Stimulated activated naive CD4-positive, alpha-beta T cell treated with Interleukin-2 at 50 U/mL for 16 hours (primary cell): ENCODE results near the gene ATP5PO.
"Not testable (repeated sequence)": the region's sequence is repeated elsewhere in the genome, so short reads cannot be mapped to it uniquely, and the experiment has no call there.

Experiments used
- DNase-seq: peaks from one replicate; lab custom pipeline; 2025; lab: John Stamatoyannopoulos, UW

The ATP5PO gene

DNA sequence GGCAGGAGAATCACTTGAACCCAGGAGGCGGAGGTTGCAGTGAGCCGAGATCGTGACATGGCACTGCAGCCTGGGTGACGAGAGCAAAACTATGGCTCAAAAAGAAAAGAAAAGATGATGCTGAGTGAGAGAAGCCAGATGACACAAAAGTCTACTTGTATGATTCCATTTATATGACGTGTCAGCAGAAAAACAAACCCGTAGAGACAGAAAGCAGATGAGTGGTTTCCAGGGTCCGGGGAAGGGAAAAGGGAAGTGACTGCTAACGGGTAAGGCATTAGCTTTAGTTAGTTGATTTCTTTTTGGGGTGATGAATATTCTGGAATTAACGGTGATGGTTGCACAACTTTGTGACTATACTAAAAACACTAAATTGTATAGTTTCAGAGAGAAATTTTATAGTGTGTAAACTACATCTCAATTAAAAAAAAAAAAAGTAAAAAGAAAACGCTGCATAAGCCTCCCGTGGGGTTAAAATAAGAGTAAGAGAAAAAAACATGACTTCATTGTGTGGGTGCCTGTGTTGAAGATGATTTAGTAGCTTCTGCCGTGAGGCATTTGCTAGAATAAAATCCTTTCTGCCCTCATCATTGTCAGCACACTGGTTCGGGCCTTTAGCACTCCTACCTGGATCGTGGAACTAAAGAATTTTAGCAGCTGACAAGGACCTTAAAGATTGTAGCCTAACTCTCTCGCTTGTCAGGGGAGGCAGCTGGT is 24.7 kb upstream of the ATP5PO start:
- no peak for DNase-seq

DNA sequence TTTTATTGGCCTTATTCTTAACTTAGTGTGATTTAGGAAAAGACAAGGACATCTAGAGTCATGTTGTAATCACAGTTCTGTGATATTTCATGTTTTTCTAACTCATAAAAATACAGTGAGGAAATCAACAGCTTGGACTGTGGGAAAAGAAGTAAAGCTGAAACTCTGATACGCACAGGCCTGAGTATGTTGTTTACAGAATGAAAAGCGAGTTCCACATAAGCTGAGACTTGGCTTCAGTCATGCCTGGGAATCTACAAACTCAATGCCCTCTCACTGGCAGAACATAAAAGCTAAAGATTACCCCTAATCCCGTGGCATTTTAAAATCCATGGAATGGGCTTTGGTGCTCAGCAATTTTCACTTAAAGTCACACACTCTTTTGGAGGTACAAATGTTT is 23.6 kb upstream of the ATP5PO start:
- DNase-seq: no peak

DNA sequence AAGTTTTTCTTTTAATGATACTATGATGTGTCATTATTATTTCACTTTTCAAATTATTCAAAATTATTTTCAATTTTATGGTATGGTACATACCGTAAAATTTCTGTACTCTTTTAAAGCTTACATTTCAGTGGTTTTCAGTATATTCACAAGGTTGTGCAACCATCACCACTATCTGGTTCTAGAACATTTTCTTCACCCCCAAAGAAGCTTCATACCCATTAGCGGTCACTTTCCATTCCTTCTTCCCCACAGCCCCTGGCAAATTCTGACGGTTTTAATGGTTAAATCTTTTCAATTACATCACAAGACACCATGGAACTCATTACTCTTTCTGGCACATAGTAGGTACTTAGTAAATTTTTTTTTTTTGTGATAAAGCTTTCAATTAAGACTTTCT is 22.8 kb upstream of the ATP5PO start:
- DNase-seq: no peak

DNA sequence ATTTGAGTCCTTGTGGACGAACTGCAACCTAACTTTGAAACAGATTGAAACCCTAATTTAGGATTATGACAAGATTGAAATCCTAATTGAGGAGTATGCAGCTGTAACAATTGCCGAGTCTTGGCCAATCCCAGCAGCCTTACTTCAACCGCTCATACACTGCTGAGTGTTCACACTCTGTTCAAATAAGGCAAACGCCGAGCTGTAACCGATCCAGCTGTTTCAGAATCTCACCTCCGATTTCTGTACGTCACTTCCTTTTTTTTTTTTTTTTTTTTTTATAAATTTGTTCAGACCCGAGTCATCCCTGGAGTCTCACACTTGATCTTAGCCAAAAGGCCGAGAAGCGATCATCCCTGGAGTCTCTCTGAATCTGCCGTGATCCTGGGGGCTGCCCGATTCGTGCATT is 22.3 kb upstream of the ATP5PO start:
- peak; percentile 42 for DNase-seq

DNA sequence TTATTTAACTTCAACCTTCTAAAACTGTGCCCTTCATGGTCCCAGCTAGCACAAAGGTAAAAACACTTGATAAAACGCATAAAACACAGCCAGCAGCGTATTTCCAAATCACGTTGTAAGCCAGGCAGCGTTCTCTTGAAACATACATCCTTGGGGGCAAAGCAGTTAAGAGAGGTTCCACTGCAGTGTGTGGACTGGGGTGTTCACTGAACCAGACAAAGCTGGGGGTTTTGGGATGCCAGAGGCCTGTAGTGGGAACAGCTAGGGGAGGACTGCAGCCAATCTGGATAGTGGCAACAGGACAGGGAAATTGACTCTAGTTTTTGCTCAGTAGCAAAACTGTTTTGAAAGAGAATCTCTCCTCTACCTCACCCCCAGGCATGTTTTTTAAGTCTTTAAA is 21.5 kb upstream of the ATP5PO start:
- no peak for DNase-seq

DNA sequence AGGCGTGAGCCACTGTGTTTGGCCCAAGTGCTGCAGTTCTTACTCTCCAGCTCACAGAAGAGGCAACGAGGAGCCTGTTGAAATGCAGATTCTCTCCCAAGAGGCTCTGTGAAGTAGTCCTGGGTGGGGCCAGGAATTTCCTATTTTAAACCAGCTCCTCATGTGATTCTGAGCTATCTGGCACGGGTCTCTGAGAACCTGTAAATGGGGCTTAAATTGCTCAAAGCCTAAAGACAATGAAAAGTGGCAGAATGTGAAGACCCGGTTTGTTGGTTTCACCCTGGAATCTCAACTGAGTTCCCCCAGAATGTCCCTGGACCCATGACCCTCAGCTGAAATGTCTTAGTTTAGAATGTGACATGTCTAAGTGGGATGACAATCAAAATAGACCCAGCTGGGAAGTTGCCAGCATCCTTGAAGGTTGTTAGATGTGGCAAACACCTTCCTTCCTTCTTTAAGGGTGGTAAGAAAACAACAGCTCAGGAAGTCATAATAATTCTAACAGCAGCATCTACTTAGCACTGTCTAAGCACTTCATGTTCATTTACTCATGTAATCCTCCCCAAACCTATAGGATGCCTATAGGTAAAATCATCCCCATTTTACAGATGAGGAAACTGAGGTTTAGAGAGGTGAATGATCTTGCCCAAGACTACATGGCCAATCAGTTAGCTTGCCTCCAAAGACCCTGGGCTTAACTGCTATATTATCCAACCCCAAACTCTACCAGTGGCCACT is 20.9 kb upstream of the ATP5PO start:
- no peak for DNase-seq

DNA sequence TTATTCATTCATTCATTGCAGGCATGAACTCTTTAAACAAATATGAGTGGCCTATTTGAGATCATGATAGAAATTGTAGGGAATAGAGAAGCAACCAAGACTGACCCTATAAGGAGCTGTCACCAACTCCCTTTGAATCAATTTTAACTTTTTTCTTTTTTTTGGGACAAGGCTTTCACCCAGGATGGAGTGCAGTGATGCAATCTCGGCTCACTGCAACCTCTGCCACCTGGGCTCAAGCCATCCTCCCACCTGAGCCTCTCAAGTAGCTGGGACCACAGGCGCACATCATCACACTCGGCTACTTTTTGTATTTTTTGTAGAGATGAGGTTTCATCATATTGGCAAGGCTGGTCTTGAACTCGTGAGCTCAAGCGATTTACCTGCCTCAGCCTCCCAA is 17.1 kb upstream of the ATP5PO start:
- DNase-seq: no peak

DNA sequence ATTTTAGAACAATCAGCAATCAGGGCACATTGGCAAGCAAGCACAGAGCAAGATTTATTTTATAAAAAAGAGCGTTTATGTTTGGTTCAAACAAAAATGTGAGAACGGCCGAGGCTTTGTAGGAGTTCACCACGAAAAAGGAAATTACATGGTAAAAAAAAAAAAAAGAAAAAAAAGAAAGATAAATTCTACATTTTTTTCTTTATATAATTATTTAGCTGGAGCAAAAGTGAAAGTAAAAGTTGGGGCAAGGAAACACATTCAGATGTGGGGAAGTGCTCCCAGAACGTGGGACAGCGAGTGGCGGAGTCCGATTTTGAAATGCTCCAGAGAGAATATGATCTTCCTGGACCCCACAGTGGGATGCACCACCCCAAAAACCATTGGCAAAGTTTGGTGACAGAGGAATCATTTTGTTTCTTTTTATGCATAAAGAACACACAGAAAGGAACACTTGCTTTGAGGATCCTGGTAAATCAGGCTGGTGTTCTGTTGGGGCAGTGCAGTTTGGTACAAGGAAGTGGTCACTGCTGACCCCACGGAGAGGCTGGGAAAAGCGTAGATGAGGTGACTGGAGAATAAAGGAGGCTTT is 16.3 kb upstream of the ATP5PO start:
- no peak for DNase-seq

DNA sequence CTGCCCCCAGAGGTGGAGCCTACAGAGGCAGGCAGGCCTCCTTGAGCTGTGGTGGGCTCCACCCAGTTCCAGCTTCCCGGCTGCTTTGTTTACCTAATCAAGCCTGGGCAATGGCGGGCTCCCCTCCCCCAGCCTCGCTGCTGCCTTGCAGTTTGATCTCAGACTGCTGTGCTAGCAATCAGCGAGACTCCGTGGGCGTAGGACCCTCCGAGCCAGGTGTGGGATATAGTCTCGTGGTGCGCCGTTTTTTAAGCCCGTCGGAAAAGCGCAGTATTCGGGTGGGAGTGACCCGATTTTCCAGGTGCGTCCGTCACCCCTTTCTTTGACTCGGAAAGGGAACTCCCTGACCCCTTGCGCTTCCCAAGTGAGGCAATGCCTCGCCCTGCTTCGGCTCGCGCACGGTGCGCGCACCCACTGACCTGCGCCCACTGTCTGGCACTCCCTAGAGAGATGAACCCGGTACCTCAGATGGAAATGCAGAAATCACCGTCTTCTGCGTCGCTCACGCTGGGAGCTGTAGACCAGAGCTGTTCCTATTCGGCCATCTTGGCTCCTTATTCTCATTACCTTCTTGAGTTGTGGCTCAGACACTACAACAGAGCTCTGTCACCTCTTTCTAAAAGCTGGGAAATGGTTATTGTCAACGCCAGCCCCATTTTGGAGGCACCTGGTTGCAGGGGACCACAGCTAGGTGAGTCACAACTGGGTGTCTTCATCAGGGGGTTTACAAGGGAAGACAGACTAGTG is 15.6 kb upstream of the ATP5PO start:
- DNase-seq: peak; percentile 73

DNA sequence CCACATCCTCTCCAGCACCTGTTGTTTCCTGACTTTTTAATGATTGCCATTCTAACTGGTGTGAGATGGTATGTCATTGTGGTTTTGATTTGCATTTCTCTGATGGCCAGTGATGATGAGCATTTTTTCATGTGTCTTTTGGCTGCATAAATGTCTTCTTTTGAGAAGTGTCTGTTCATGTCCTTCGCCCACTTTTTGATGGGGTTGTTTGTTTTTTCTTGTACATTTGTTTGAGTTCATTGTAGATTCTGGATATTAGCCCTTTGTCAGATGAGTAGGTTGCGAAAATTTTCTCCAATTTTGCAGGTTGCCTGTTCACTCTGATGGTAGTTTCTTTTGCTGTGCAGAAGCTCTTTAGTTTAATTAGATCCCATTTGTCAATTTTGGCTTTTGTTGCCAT is 10.6 kb upstream of the ATP5PO start:
- DNase-seq: not testable (repeated sequence)

DNA sequence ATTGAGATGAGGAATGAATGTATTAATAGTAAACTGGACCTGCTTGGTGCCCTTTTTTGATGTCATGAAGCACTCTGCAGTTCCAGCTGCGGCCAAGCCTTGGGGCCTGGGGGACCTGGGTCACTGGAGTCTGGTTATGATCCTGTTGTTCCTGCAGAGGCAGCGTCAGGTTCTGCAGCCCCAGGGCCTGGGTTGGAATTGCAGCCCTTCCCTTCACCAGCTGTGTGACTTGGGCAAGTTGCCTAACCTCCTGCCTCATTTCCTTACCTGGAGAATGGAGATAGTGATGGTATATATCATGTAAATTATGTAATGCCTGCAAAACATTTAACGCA is 9.1 kb upstream of the ATP5PO start:
- DNase-seq: no peak

DNA sequence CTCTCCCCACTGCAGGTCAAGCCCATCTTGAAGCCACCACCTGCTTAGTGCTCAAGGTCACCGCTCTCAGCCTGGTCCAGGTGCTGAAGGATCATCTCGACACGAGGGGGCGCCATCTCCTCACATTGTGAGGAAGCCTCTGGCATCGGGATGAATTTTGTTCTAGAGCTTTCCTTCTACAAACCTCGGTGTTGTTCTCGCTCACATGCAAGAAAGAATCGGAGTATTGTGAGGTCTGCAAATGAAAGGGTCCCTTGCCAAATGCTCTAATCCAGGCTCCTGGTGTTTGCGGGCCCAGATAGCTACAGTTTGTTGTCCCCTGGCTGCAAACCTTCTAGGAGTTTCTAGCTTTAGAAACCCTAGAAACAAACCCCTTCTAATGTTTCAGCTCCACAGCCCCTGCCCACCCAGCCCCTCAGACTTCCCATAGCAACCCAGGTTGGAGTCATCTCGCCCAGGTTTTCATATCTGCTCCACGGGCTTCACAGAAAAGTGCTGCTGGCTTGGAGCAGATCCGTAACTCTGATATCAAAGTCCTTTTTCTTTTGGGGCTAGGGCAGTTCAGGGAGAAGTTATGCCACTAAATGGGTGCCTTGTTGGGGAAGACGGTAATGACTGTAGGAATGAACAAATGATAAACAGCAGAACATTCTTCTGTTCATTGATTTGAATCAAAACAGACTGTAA is 8.6 kb upstream of the ATP5PO start:
- DNase-seq: peak; percentile 82

DNA sequence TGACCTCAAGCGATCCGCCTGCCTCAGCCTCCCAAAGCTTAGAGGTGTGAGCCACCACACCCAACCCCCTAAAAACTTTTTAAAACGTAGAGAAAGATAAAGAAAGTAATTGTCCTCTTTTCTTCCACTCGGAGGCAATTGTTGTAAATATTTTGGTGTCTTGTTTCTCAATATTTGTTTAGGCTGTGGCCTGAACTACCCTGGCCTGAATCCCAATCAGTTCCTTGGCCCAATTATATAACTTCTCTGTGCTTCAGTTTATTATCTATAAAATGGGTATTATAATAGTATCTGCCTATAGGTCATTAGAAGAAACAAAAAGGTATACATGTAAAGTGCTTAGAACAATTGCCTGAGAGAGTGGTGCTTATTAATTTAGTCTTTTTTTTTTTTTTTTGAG is 1.8 kb upstream of the ATP5PO start:
- no peak for DNase-seq

DNA sequence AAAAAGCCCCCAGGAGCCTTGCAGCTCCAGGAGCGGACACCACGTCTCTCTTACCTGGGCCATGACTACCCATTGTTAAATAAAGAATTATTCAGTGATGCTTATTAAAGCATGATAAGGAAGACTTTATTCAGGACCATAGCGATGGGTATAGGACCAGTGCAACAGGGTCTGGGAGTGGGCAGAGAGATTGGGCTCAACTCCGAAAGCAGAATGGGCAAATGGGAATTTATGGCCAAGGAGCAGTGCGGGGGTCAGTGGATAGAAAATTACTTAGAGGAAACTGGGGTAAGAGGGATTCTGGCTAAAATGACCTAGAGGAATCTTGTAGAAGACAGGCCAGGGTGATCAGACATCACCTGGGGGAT is 580 bp upstream of the ATP5PO start:
- no peak for DNase-seq

DNA sequence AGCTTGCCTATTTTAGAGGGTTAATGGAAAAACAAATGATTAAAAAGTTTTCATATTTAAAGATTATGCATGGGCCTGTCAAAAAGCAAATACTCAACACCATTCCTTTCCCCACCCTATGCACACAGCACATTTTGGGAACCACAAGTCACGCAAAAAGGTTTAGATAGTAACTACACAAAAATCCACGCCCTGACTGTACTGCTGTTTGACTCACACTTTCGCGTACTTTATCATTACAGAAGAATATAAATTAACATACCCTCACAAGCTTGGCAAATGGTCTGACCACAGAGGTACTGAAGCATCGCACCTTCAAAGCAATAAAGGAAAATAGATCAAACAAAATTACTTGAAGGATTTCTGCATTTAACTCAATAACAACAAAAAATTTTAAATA is 1.4 kb downstream of the ATP5PO start:
- DNase-seq: no peak

DNA sequence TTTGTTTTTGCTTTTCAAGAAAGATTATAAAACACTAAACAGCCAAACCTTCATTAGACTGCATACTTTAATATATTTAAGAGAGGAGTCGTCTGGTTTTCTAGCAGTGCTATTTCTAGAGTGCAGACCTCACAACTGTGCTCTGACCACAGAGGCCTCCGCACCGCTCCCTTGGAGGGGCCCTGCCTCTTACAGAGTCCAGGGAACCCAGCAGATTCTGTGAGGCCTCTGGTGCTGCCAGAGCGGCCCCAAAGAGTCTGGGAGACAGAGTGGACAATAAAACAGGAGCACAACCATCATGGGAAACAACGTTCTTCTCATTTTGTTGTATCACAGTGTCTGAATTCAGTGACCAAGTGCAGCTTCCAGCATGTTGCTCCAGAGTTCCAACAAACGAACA is 5.8 kb downstream of the ATP5PO start:
- no peak for DNase-seq

DNA sequence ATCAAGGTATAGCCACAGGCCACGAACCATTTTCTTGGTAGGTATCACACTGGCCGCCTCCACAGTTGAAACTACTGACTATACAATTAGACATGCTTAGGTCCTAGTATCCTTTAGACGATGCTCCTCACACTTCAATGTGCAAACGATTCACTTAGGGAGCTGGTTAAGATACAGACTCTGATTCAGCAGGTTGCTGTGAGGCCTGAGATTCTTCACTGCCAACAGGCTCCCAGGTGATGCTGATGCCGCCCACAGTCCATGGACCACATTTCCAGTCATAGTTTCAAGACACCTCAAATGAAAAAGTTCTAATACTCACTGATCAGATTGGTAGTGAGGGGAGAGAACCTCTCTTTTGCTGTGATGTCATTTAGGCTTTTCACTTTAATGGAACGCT is 6.8 kb downstream of the ATP5PO start:
- DNase-seq: peak; percentile 16

DNA sequence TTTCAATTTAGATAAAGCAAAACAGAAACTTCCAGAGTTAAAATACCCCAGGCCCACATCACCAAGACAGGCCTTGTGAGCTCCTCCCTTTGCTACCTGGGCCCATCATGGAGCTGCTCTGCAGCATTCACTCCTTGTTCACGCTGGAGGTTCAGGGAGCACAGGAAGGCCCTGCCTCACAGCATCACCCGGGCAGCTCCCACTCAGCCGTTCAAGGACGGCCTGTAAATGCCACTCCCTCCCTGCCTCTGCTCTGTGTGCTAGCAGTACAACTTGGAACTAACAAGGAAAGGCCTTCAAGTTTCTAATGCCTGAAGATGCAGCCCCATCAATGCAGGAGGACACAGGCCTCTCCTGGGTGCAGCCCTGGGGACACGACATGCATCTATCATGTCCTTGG is 11.6 kb downstream of the ATP5PO start:
- no peak for DNase-seq

DNA sequence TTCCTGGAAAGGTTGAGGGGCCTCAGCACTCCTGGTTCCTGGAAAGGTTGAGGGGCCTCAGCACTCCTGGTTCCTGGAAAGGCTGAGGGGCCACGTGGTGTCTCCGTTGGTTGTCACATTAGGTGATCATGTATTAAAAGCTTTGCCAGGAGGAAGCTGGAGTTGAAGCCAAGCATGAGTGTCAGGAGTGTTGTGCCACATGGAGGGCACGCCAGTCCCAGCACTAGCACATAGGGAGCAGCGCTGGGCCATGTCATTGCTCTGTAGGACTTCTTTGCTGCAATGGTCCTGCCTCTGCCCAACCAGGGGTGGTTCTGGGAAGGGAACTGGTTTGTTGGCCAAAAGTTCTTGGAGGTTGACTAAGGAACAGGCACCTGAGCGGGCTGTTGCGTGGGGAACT is 13.3 kb downstream of the ATP5PO start:
- DNase-seq: no peak

DNA sequence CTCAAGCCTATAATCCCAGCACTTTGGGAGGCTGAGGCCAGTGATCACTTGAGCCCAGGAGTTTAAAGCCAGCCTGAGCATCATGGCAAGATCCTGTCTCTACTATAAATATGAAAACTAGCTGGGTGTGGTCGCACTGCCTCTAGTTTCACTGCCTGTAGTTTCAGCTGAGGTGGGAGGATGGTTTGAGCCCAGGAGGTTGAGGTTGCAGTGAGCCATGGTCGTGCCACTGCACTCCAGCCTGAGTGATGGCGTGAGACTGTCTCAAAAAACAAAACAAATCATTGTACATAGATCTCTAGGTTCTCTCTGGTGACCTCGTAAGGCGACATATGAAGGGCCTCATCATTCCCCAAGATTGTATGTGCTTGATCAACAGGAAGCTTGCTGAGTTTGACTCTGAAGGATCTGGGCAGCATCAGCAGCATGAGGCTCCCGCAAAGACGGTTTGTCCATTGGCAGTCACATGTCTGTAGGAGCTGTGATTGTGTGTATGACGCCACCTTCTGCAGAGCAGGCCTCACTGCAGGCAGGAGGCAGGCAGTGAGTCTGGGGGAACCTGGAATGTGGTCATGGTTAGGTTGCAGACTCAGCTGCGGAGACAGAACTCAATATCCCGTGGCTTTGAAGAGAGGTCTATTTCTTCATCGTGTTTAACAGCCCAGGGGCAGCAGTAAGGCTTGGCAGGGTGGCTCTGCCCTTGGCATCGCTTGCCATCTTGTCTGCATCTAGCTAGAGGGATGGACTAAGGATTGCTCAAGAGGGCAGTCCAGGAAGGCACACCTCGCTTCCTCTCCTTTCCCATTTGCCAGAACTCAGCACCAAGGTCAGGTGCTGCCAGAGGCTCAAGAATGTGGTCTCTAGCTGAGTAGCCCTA is 14.0 kb downstream of the ATP5PO start:
- DNase-seq: no peak

DNA sequence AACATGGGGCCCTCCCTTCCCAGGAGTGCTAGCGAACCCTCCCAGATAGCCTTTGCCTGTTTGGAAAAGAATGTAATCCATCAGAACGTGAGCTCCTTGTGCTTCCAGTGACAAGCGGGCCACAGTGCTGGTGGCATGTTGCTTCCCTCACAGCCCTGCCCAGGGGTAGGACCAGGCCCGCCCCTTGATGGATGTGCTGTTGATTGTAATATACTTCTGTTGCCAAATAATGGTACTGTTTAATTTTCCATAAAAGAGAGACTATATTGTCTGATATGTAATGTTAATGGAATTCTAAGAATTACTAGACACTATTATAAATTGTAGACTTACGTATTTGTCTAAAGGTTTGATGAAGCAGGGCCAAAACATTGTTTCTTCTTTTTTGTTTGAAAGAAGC is 16.4 kb downstream of the ATP5PO start:
- DNase-seq: no peak
